Measurements from ENCODE around the gene CCDC85C. TPM values are rescaled to one million over a fixed set of nuclear protein-coding genes. Genes with fewer than 3 reads are reported as not detected.

CCDC85C gene
- total RNA-seq, 1 donor from 2014 or later: 1.9 TPM

GRCh38 chr14:99564926-99565259 lies 39.1 kb downstream of the CCDC85C start:
- Mint-ChIP-seq H3K4me1 (no peaks in the 10 kb centered on the region), H3K27me3 (peaks cover 1% of the 10 kb centered on the region), H3K27ac (no peak overlapping the region), H3K36me3 (ENCODE audit: low read depth) (no peaks in the 10 kb centered on the region), H3K9me3 (no peaks in the 10 kb centered on the region), H3K4me3 (no peak overlapping the region)
- POLR2A ChIA-PET: no interaction called here
- CTCF ChIA-PET: no interaction called here
- ATAC-seq (ENCODE audit: low read depth) (no peak), DNase-seq (no peak)
- intact Hi-C loops (cut with micrococcal nuclease): loop anchor here (10.0 kb wide), 1 partner anchor 60 kb away; no protein-coding TSS in a partner anchor
- TF ChIP-seq CTCF (IDR thresholded peaks at IDR 0.05): no peak

- peaks cover 1% of the 10 kb centered on the region for H3K27me3 Mint-ChIP-seq
- H3K36me3 Mint-ChIP-seq (ENCODE audit: low read depth): no peaks in the 10 kb centered on the region
- no peak for DNase-seq
- H3K4me3 Mint-ChIP-seq: no peak overlapping the region
- no peak for ATAC-seq (ENCODE audit: low read depth)
- intact Hi-C loops (cut with micrococcal nuclease): loop anchor here (10.0 kb wide), 1 partner anchor 60 kb away; no protein-coding TSS in a partner anchor
- no peak for TF ChIP-seq CTCF (IDR thresholded peaks at IDR 0.05)
- H3K9me3 Mint-ChIP-seq: no peaks in the 10 kb centered on the region
- H3K4me1 Mint-ChIP-seq: no peaks in the 10 kb centered on the region
- H3K27ac Mint-ChIP-seq: no peak overlapping the region
- ChIA-PET POLR2A (no interaction called here), CTCF (no interaction called here)
Observed at GRCh38 chr14:99564256-99564925, 39.6 kb downstream of the CCDC85C start.

- no peaks in the 10 kb centered on the region for H3K4me1 Mint-ChIP-seq
- intact Hi-C loops (cut with micrococcal nuclease): loop anchor here (10.0 kb wide), 1 partner anchor 61 kb away; no protein-coding TSS in a partner anchor
- no peak for TF ChIP-seq CTCF (IDR thresholded peaks at IDR 0.05)
- no peak for ATAC-seq (ENCODE audit: low read depth)
- H3K36me3 Mint-ChIP-seq (ENCODE audit: low read depth): no peaks in the 10 kb centered on the region
- no peak for DNase-seq
- ChIA-PET POLR2A (no interaction called here), CTCF (no interaction called here)
- H3K4me3 Mint-ChIP-seq: no peak overlapping the region
- H3K27ac Mint-ChIP-seq: no peak overlapping the region
- peaks cover 1% of the 10 kb centered on the region for H3K27me3 Mint-ChIP-seq
- H3K9me3 Mint-ChIP-seq: no peaks in the 10 kb centered on the region
Observed at GRCh38 chr14:99563749-99564129, 40.3 kb downstream of the CCDC85C start.

GRCh38 chr14:99562856-99563748 lies 40.9 kb downstream of the CCDC85C start:
- POLR2A ChIA-PET: no interaction called here

More at GRCh38 chr14:99562856-99563748, 40.9 kb downstream of the CCDC85C start:
- Mint-ChIP-seq H3K9me3 (peaks cover 2% of the 10 kb centered on the region), H3K4me3 (no peak overlapping the region), H3K27ac (no peak overlapping the region), H3K36me3 (ENCODE audit: low read depth) (no peaks in the 10 kb centered on the region), H3K4me1 (no peaks in the 10 kb centered on the region), H3K27me3 (peaks cover 1% of the 10 kb centered on the region)
- CTCF ChIA-PET: no interaction called here
- TF ChIP-seq CTCF (IDR thresholded peaks at IDR 0.05): no peak
- intact Hi-C loops (cut with micrococcal nuclease): loop anchor here (10.0 kb wide), 1 partner anchor 62 kb away; no protein-coding TSS in a partner anchor
- ATAC-seq (ENCODE audit: low read depth) (no peak), DNase-seq (no peak)

Data from activated B cell treated with CpG ODN at 0.5 μM for 24 hours (primary cell).